ENCODE measurements around the gene BRPF1. TPM values are rescaled to one million over a fixed set of nuclear protein-coding genes. Genes with fewer than 3 reads are reported as not detected.

BRPF1 gene
- total RNA-seq, 4 donors from 2014 or later, result 19.4 to 36.6 (median 20.3) TPM

GRCh38 chr3:9785602-9786001, 54.1 kb downstream of the BRPF1 start:
- intact Hi-C loops (cut with DNase I), result no loop called here
- no peak for TF ChIP-seq POLR2A (IDR thresholded peaks at IDR 0.05)
- no peak for TF ChIP-seq CTCF (IDR thresholded peaks at IDR 0.05)
- DNase-seq, result no peak
- peaks cover 0 to 20% of the 10 kb centered on the region in 2 donors for H3K4me1 ChIP-seq
- H3K27me3 ChIP-seq, result no peaks in the 10 kb centered on the region
- H3K27ac ChIP-seq, result no peak overlapping the region
- H3K9me3 ChIP-seq, result no peaks in the 10 kb centered on the region
- WGBS, 2 donors, result 82 to 87% methylated on average over 7 of the region's 7 CpGs
- H3K4me3 ChIP-seq (replicated peaks in 1 of 3), result no peak overlapping the region
- peaks cover 34 to 44% of the 10 kb centered on the region in 2 donors for H3K36me3 ChIP-seq

DNA sequence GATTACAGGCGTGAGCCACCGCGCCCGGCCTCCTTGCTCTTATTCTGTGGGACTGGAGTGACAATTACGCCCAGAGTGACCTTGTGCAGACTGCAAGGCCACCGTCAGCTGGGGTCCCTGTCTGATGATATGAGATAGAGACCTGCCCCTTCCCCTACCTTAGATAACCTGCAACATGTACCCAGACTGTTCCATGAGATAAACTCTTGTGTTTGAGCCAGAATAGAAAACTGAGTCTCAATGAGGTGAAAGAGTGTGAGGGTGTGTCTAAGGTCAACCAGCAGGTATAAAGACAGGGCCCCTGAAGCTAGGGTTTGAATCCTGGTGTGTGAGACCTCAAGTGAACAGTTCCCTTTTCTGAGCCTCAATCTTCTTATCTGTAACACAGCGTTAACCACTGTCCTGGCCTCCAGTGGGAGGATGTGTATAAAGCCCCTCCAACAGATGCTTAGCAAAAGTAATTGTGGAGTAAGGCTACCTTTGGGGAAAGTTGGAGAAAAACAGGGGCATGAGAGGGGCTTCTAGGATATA, 54.7 kb downstream of the BRPF1 start:
- Histone ChIP-seq H3K27me3 (no peaks in the 10 kb centered on the region), H3K4me3 (replicated peaks in 1 of 3) (no peak overlapping the region), H3K9me3 (no peaks in the 10 kb centered on the region), H3K4me1 (peaks cover 0 to 18% of the 10 kb centered on the region in 2 donors), H3K36me3 (peaks cover 34 to 44% of the 10 kb centered on the region in 2 donors), H3K27ac (no peak overlapping the region)
- DNase-seq, result no peak
- TF ChIP-seq CTCF (IDR thresholded peaks at IDR 0.05), result no peak
- TF ChIP-seq POLR2A (IDR thresholded peaks at IDR 0.05), result no peak
- intact Hi-C loops (cut with DNase I), result no loop called here
- WGBS, 2 donors, result 92 to 99% methylated on average over 7 of the region's 7 CpGs

DNA sequence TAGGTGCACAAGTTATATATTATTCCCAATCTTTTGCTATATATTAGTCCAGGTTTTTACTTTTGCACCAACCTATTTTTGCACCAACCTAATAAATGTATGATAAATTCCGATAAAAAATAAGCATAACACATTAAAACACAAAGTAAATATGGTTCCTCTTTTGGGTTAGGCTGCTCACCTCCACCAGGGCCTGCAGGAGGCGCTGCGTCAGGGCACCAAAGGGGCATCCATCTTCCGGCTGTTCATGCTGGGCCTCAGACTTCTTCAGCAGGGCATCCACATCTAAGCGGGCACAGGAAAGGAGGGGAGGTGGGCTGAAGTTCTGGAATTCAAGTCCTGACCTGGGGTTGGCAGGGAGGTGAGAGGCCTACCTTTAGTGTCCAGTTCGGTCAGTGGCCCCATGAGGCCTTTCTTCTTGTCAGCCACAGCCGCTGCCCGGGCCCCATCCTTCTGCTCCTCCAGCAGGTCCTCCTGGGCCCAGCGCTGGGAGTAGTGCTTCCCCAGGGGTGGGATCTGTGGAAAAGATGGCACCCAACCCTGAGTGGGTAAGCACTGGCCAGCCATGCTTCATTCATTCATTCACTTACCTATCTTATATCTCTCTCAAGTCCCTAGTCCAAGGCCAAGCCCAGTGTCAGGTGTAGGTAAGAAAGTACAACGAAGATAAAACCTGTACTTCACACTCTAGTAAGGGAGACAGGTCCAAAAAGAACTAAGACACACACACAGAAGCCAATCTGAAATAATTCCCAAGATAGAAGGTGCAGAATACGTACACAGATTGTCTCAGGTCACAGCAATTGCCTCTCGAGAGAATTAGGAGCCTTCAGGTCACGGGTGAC, 55.5 kb downstream of the BRPF1 start:
- peaks cover 5 to 18% of the 10 kb centered on the region in 2 donors for H3K4me1 ChIP-seq
- 89 to 93% methylated on average over 12 to 13 of the region's 13 CpGs for WGBS, 2 donors
- no peaks in the 10 kb centered on the region for H3K27me3 ChIP-seq
- no peak for TF ChIP-seq CTCF (IDR thresholded peaks at IDR 0.05)
- TF ChIP-seq POLR2A (IDR thresholded peaks at IDR 0.05), result no peak
- intact Hi-C loops (cut with DNase I), result no loop called here
- H3K4me3 ChIP-seq (replicated peaks in 1 of 3), result no peak overlapping the region
- peaks cover 34 to 41% of the 10 kb centered on the region in 2 donors for H3K36me3 ChIP-seq
- DNase-seq, result no peak
- H3K27ac ChIP-seq, result no peak overlapping the region
- H3K9me3 ChIP-seq, result no peaks in the 10 kb centered on the region

DNA sequence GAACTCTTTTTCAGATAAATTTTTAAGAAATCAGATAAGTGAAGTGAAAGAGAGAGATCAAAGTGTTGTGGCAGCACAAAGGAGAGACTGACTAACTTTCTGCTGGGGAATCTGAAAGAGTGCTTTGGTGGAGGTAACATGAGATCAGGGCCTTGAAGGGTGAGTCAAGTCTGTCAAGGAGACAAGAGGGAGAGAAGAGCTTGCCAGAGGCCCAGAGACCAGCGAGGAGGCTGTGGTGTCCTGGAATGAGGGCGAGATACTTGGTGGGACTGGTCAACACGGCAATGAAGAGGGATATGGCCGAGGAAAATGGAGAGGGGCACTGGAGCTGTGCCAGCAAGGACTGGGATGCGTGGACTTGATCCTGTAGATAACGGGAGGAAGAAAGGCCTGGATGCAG, 56.2 kb downstream of the BRPF1 start:
- intact Hi-C loops (cut with DNase I), result no loop called here
- Histone ChIP-seq H3K4me1 (peaks cover 5 to 13% of the 10 kb centered on the region in 2 donors), H3K36me3 (peaks cover 34 to 37% of the 10 kb centered on the region in 2 donors), H3K4me3 (replicated peaks in 1 of 3) (no peak overlapping the region), H3K27ac (no peak overlapping the region), H3K27me3 (no peaks in the 10 kb centered on the region), H3K9me3 (no peaks in the 10 kb centered on the region)
- TF ChIP-seq CTCF (IDR thresholded peaks at IDR 0.05) (no peak), POLR2A (IDR thresholded peaks at IDR 0.05) (no peak)
- no peak for DNase-seq
- 86 to 92% methylated on average over 6 of the region's 6 CpGs for WGBS, 2 donors

- intact Hi-C loops (cut with DNase I), result loop anchor here (10.0 kb wide), 1 partner anchor 136 kb away; no protein-coding TSS in a partner anchor
- no peak for DNase-seq
- H3K4me3 ChIP-seq (replicated peaks in 1 of 3), result no peak overlapping the region
- peak overlapping the region in 2 of 3 donors; percentile 91 for H3K27ac ChIP-seq
- H3K9me3 ChIP-seq, result no peaks in the 10 kb centered on the region
- 93 to 98% methylated on average over 8 to 11 of the region's 11 CpGs for WGBS, 2 donors
- TF ChIP-seq POLR2A (IDR thresholded peaks at IDR 0.05) (no peak), CTCF (IDR thresholded peaks at IDR 0.05) (no peak)
- peaks cover 12 to 25% of the 10 kb centered on the region in 2 donors for H3K4me1 ChIP-seq
- H3K36me3 ChIP-seq, result peaks cover 12 to 20% of the 10 kb centered on the region in 2 donors
- H3K27me3 ChIP-seq, result no peaks in the 10 kb centered on the region
Measured at GRCh38 chr3:9791127-9791526, 59.6 kb downstream of the BRPF1 start.
